ENCODE data around the gene NAA10.

Gene NAA10

GRCh38 chrX:153881281-153881680 is 53.6 kb downstream of the NAA10 start:
- no peak for DNase-seq

GRCh38 chrX:153880440-153880815 is 54.4 kb downstream of the NAA10 start:
- DNase-seq: no peak

- no peak for DNase-seq
Observed at GRCh38 chrX:153879741-153880439, 54.9 kb downstream of the NAA10 start.

Data from DMS79 treated with DMSO at 0.1 percent for 48 hours (cell line).